Measurements from ENCODE around the gene MESP1.

MESP1 gene

DNA sequence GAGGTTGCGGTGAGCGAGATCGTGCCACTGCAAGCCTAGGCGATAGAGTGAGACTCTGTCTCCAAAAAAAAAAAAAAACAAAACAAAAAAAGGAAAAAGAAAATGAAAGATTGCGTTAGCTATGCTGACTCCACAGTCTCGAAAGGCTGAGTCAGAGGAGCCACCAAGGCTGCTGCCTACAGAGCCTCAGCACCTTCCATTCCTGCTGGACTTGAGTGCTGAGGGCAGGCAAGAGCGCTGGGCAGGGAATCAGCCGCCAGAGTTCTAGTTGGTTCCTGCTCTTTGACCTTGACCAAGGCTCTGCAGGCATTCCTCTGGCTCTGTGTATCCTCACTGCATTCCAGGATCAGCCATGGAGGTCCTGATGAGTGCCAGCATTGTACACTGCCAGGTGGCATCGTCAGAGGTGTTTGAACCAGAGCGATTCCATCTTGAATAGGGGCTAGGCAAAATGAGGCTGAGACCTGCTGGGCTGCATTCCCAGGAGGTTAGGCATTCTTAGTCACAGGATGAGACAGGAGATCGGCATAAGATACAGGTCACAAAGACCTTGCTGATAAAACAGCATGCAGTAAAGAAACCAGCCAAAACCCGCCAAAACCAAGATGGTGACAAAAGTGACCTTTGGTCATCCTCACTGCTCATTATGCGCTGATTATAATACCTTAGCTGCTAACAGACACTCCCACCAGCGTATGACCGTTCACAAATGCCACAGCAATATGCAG, 31.0 kb upstream of the MESP1 start:
- peaks cover 24% of the 10 kb centered on the region for H3K4me1 ChIP-seq (ENCODE audit: low read length)
- H2AFZ ChIP-seq (ENCODE audit: low read length): peak overlapping the region; percentile 47
- peak overlapping the region; percentile 62; the same call in 1 of the 2 replicates for H3K9ac ChIP-seq (ENCODE audit: low read length)

DNA sequence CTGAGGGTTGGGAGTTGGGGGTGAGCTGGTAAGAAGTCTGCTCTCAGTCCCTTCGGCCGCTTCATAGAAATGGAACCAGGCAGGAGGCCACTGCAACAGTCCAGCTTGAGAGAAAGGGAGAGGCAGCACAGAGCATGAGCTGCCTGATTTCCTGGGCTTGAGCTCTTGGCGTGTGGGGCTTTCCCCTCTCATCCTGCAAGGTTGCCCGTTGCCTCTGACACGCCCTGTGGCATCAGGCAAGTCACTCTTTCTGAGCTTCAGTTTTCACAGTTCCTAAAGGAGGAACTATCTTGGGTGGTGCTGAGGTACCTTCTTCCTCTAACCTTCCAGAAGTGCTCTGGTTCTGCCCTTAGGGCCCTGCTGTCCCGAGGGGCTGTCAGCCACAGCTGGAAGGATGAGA, 30.0 kb upstream of the MESP1 start:
- peak overlapping the region; percentile 96 for H3K27ac ChIP-seq (ENCODE audit: low read length)
- H3K4me3 ChIP-seq (ENCODE audit: low read length): peak overlapping the region; percentile 24
- H3K9ac ChIP-seq (ENCODE audit: low read length): peak overlapping the region; percentile 62
- no peaks in the 10 kb centered on the region for H3K79me2 ChIP-seq (ENCODE audit: low read length)
- DNase-seq: peak; percentile 90
- H3K9me2 ChIP-seq (replicated peaks; ENCODE audit: insufficient read depth, low read length): no peaks in the 10 kb centered on the region
- H3K27me3 ChIP-seq (replicated peaks; ENCODE audit: insufficient read depth, low read length): no peaks in the 10 kb centered on the region
- peaks cover 20% of the 10 kb centered on the region for H3F3A ChIP-seq (ENCODE audit: insufficient read depth, low read length)
- H3K36me3 ChIP-seq (replicated peaks; ENCODE audit: insufficient read depth, low read length): no peaks in the 10 kb centered on the region
- TF ChIP-seq EZH2 (optimal IDR thresholded peaks at IDR 0.05; ENCODE audit: low read depth, low read length): no peak
- TF ChIP-seq EZH2phosphoT487 (IDR thresholded peaks at IDR 0.05; ENCODE audit: low read length): no peak
- H4K20me1 ChIP-seq (ENCODE audit: insufficient read depth, low read length): no peaks in the 10 kb centered on the region
- H3K4me2 ChIP-seq (ENCODE audit: low read depth, low read length): peak overlapping the region; percentile 84
- peak overlapping the region; percentile 77 for H2AFZ ChIP-seq (ENCODE audit: low read length)
- H3K4me1 ChIP-seq (ENCODE audit: low read length): peaks cover 31% of the 10 kb centered on the region
- no peaks in the 10 kb centered on the region for H3K9me3 ChIP-seq (replicated peaks; ENCODE audit: insufficient read depth, low read length)

More for the DNA sequence above, 31.0 kb upstream of the MESP1 start:
- Histone ChIP-seq H3K27me3 (replicated peaks; ENCODE audit: insufficient read depth, low read length) (no peaks in the 10 kb centered on the region), H3K79me2 (ENCODE audit: low read length) (no peaks in the 10 kb centered on the region), H3K4me2 (ENCODE audit: low read depth, low read length) (peak overlapping the region; percentile 84; the same call in 1 of the 2 replicates), H4K20me1 (ENCODE audit: insufficient read depth, low read length) (no peaks in the 10 kb centered on the region), H3K9me3 (replicated peaks; ENCODE audit: insufficient read depth, low read length) (no peaks in the 10 kb centered on the region), H3F3A (ENCODE audit: insufficient read depth, low read length) (peaks cover 20% of the 10 kb centered on the region), H3K27ac (ENCODE audit: low read length) (peak overlapping the region; percentile 96), H3K36me3 (replicated peaks; ENCODE audit: insufficient read depth, low read length) (no peaks in the 10 kb centered on the region), H3K9me2 (replicated peaks; ENCODE audit: insufficient read depth, low read length) (no peaks in the 10 kb centered on the region), H3K4me3 (ENCODE audit: low read length) (0 out of 2 replicates have a peak overlapping the region, but pooled peaks have one; percentile 24)
- TF ChIP-seq CTCF (IDR thresholded peaks at IDR 0.05; ENCODE audit: low read length) (no peak), EZH2phosphoT487 (IDR thresholded peaks at IDR 0.05; ENCODE audit: low read length) (no peak), EZH2 (optimal IDR thresholded peaks at IDR 0.05; ENCODE audit: low read depth, low read length) (no peak)
- peak; percentile 92 for DNase-seq

DNA sequence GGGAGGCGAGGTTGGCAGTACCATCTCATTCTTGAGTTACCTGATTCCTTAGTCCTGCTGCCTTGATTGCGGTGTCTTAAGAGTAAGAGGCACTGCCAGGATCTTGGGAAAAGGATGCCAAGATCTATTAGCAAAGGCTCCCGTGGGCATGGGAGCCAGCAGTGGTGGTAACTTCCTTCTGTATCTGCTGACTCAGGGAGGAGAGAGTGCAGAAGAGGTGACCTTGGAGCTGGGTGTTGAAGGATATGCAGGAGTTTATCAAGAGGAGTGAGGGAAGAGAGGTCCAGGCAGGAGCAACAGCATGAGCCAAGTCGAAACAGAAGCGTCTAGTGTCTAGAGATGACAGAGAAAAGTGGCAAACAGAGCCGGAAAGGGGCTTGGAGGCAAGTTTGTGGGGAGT, 29.6 kb upstream of the MESP1 start:
- H3F3A ChIP-seq (ENCODE audit: insufficient read depth, low read length): peaks cover 20% of the 10 kb centered on the region
- no peaks in the 10 kb centered on the region for H3K79me2 ChIP-seq (ENCODE audit: low read length)
- H2AFZ ChIP-seq (ENCODE audit: low read length): peak overlapping the region; percentile 77
- H3K9ac ChIP-seq (ENCODE audit: low read length): peak overlapping the region; percentile 62
- DNase-seq: no peak
- H3K27me3 ChIP-seq (replicated peaks; ENCODE audit: insufficient read depth, low read length): no peaks in the 10 kb centered on the region
- H3K36me3 ChIP-seq (replicated peaks; ENCODE audit: insufficient read depth, low read length): no peaks in the 10 kb centered on the region
- no peaks in the 10 kb centered on the region for H4K20me1 ChIP-seq (ENCODE audit: insufficient read depth, low read length)
- no peaks in the 10 kb centered on the region for H3K9me2 ChIP-seq (replicated peaks; ENCODE audit: insufficient read depth, low read length)
- peaks cover 36% of the 10 kb centered on the region for H3K4me1 ChIP-seq (ENCODE audit: low read length)
- peak overlapping the region; percentile 84 for H3K4me2 ChIP-seq (ENCODE audit: low read depth, low read length)
- H3K27ac ChIP-seq (ENCODE audit: low read length): peak overlapping the region; percentile 96
- H3K9me3 ChIP-seq (replicated peaks; ENCODE audit: insufficient read depth, low read length): no peaks in the 10 kb centered on the region
- H3K4me3 ChIP-seq (ENCODE audit: low read length): peak overlapping the region; percentile 24; the same call in 1 of the 2 replicates
- TF ChIP-seq EZH2phosphoT487 (IDR thresholded peaks at IDR 0.05; ENCODE audit: low read length) (no peak), EZH2 (optimal IDR thresholded peaks at IDR 0.05; ENCODE audit: low read depth, low read length) (no peak), CTCF (IDR thresholded peaks at IDR 0.05; ENCODE audit: low read length) (no peak)

DNA sequence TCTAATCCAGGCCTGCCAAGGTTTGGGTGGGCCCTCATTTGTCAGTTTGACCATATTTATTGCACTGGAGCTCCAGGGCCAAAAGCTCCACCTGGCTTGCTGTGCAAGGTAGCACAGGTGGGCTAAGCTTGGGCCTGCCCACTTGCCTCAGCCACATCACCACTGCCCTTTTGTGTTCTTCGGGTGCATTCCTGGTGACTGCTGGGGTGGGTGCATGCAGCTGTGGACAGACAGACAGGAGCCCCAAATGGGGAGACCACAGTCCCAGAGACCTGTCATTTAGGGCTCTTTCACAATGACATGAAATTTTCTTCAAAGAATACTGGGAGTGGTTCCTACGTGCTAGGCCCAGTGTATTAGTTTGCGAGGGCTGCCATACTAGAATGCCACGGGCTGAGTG, 27.8 kb upstream of the MESP1 start:
- no peak overlapping the region for H3K27ac ChIP-seq (ENCODE audit: low read length)
- no peak overlapping the region for H2AFZ ChIP-seq (ENCODE audit: low read length)
- H3K9me2 ChIP-seq (replicated peaks; ENCODE audit: insufficient read depth, low read length): no peaks in the 10 kb centered on the region
- no peaks in the 10 kb centered on the region for H3K9me3 ChIP-seq (replicated peaks; ENCODE audit: insufficient read depth, low read length)
- no peak overlapping the region for H3K4me2 ChIP-seq (ENCODE audit: low read depth, low read length)
- no peak for DNase-seq
- TF ChIP-seq CTCF (IDR thresholded peaks at IDR 0.05; ENCODE audit: low read length): no peak
- TF ChIP-seq EZH2phosphoT487 (IDR thresholded peaks at IDR 0.05; ENCODE audit: low read length): no peak
- no peak for TF ChIP-seq EZH2 (optimal IDR thresholded peaks at IDR 0.05; ENCODE audit: low read depth, low read length)
- peaks cover 20% of the 10 kb centered on the region for H3F3A ChIP-seq (ENCODE audit: insufficient read depth, low read length)
- H3K27me3 ChIP-seq (replicated peaks; ENCODE audit: insufficient read depth, low read length): no peaks in the 10 kb centered on the region
- peaks cover 36% of the 10 kb centered on the region for H3K4me1 ChIP-seq (ENCODE audit: low read length)
- no peak overlapping the region for H3K4me3 ChIP-seq (ENCODE audit: low read length)
- no peaks in the 10 kb centered on the region for H3K79me2 ChIP-seq (ENCODE audit: low read length)
- no peaks in the 10 kb centered on the region for H4K20me1 ChIP-seq (ENCODE audit: insufficient read depth, low read length)
- no peak overlapping the region for H3K9ac ChIP-seq (ENCODE audit: low read length)
- H3K36me3 ChIP-seq (replicated peaks; ENCODE audit: insufficient read depth, low read length): no peaks in the 10 kb centered on the region
